Body of pancreas (tissue), 4 donors: ENCODE results near the gene FRMPD4.

Experiments
- CTCF ChIP-seq, 7 experiments: fragments of 450-650 bp in 4 of 7; fragments of 200-600 bp in 3 of 7; sonication (generic) in 3 of 7; IDR thresholded peaks; one replicate each; pipeline ENCODE4 v1.5.1; 2016 to 2019; ENCODE audit warnings: antibody characterized with exemption in 7 of 7
- POLR2A ChIP-seq, 3 donors: fragments of 450-650 bp; IDR thresholded peaks; one replicate each; pipeline ENCODE4 v1.6.1; 2016; ENCODE audit warnings: antibody characterized with exemption in 3 of 3, mild to moderate bottlenecking in 2 of 3

GRCh38 chrX:12229986-12230385 lies 91.7 kb downstream of the FRMPD4 start:
- TF ChIP-seq CTCF (IDR thresholded peaks at IDR 0.05) = no peak
- TF ChIP-seq POLR2A (IDR thresholded peaks at IDR 0.05) = no peak
